Measurements from ENCODE around the gene ATG7. TPM values are rescaled to one million over a fixed set of nuclear protein-coding genes. Genes with fewer than 3 reads are reported as not detected.
"Not testable (repeated sequence)": the region's sequence is repeated elsewhere in the genome, so short reads cannot be mapped to it uniquely, and the experiment has no call there.

Gene ATG7
- polyA plus RNA-seq, 3 donors = 8.4 to 17.9 (median 14.9) TPM

DNA sequence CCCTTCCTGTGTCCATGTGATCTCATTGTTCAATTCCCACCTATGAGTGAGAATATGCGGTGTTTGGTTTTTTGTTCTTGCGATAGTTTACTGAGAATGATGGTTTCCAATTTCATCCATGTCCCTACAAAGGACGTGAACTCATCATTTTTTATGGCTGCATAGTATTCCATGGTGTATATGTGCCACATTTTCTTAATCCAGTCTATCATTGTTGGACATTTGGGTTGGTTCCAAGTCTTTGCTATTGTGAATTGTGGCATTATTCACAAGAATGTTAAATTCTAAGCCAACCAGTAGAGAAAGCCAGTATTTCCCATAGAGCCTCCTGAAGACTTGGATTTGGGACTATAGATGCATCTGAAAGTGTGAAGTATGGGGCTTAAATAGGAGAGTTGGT, 230.2 kb downstream of the ATG7 start:
- H3K27ac ChIP-seq (ENCODE audit: low read depth, low read length) = not testable (repeated sequence)
- WGBS, 3 donors = no CpG with 5 or more reads among the region's 3 CpGs

DNA sequence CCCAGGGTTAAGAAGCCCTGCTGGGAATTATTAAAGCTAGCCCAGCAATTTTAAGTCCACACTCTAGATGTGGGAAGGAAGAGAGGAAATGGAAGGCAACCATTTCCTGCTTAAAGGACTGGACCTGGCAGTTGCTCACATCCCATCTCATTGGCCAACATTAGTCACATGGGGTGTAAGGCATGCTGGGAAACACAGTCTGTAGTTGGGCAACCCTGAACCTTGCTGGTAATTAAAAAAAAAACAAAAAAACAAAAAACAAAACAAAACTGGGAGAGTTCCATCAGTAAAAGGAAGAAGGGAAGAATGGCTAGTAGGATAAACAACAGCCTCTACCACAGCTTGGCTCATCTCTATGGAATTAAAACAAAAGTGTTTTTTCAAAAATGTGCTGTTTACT, 235.5 kb downstream of the ATG7 start:
- H3K27ac ChIP-seq (ENCODE audit: low read depth, low read length) = no peak overlapping the region

DNA sequence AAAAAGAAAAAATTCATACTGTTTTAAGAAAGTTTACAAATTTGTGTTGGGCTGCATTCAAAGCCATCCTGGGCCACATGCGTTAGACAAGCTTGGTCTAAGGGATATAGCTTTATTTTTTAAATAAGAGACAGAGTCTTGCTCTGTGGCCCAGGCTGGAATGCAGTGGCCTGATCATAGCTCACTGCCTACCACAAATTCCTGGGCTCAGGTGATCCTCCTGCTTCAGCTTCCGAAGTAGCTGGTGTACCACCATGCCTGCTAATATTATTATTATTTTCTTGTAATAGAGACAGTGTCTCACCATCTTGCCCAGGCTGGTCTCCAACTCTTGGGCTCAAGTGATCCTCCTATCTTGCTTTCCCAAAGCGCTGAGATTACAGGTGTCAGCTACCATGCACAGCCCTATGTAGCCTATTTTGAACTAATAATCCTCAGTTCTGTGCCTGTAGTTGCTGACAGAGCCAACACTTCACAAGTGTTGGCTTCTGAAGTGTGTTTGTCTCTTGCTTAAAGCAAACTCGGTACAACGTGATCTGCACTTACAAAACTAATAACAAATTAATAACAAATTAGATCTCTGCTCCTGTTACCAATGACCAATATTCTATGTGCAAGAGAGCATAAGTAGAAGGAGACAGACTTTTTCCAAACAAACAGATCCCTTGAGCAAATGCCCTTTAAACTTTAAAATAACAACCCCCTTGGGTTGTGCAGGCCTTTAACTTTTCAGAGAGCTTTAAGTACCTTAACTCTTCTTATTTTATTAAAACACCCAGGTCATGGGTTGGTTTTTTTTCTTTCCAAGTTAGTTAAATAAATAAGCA, 236.4 kb downstream of the ATG7 start:
- WGBS, 3 donors = 55 to 76% (median 71%) methylated on average over 5 of the region's 5 CpGs
- peak overlapping the region; percentile 5 for H3K27ac ChIP-seq (ENCODE audit: low read depth, low read length)

DNA sequence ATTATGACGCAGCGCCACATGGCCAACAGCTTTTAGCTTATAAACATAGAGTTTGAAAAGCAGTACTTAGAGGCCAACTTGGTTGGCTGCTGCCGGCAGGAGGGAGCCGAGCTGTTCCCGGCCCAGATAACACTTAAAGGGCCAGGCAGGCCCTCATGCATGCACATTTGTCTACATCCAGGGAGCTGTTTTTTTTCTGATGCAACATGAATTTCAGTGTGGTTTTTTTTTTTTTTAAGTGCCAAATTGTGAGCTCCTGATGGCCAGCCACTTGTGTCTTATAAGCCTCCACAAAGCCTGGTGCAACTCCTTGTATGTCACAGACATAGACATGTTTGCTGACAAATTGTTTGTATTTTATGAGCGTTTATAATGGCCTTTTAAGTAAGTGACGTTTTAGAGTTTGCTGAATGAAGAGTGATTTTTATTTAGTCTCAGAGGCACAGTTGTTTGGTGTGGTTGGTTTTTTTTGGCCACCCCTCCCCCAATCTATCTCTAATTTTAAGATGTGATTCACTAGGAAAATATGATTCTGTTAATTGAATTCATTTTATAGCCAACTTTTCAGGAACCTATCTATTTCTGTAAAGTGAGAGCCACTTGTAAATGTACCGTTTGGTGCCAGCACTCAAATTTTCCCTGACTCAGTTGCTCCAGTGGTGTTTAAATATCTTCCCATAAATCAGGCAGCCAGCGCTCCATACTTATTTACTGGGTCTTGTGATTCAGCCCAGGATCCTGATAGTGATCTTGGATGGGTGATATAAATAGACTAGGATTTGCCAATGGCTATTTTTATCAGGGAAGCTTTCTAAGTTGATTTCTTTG, 237.2 kb downstream of the ATG7 start:
- WGBS, 3 donors = 28 to 45% (median 34%) methylated on average over 9 of the region's 9 CpGs
- H3K27ac ChIP-seq (ENCODE audit: low read depth, low read length) = no peak overlapping the region

DNA sequence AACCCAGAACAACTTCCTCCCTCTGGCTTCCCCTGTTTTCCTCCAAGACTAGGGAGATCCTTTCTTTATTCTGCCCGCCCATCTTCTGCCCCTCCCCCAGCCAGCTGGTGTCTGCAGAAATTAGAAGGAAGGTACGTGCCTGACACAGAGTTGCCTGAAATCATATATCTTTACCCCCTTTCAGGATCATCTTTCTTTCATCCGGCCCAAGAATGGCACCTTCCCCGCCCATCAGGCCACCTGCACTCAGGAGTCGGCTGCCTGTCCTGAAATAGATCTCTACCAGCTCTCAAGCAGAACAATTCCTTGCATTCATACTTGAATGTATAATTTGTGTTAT, 237.8 kb downstream of the ATG7 start:
- 52 to 81% (median 56%) methylated on average over 5 of the region's 5 CpGs for WGBS, 3 donors
- H3K27ac ChIP-seq (ENCODE audit: low read depth, low read length) = no peak overlapping the region

DNA sequence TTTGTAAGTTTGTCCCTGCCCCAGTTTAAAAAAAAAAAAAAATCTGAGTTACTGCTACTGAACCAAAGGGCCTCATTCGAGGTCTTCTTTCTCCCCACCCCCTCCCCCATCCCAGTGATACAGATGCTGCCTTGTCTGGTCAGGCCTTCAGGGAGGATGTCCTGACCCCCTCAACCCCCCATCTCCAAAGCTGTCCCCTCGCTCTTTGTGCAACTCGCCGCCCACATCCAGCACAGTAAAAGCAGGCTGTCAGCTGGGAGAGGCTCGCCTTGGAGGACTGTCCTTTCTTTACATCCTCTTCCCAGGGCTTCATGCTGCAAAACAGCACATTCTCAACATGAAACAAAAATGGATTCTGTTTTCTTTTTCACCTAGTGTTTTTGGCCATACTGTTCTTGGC, 238.2 kb downstream of the ATG7 start:
- WGBS, 3 donors = 79 to 83% (median 81%) methylated on average over 5 of the region's 5 CpGs
- H3K27ac ChIP-seq (ENCODE audit: low read depth, low read length) = no peak overlapping the region

DNA sequence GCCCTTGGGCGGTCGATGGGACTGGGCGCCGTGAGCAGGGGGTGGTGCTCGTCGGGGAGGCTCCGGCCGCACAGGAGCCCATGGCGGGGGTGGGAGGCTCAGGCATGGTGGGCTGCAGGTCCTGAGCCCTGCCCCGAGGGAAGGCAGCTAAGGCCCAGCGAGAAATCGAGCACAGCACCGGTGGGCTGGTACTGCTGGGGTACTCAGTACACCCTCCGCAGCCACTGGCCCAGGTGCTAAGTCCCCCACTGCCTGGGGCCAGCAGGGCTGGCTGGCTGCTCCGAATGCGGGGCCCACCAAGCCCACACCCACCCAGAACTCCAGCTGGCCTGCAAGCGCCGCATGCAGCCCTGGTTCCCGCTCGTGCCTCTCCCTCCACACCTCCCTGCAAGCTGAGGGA, 239.4 kb downstream of the ATG7 start:
- H3K27ac ChIP-seq (ENCODE audit: low read depth, low read length) = not testable (repeated sequence)
- 96 to 97% (median 97%) methylated on average over 15 to 20 of the region's 20 CpGs for WGBS, 3 donors

DNA sequence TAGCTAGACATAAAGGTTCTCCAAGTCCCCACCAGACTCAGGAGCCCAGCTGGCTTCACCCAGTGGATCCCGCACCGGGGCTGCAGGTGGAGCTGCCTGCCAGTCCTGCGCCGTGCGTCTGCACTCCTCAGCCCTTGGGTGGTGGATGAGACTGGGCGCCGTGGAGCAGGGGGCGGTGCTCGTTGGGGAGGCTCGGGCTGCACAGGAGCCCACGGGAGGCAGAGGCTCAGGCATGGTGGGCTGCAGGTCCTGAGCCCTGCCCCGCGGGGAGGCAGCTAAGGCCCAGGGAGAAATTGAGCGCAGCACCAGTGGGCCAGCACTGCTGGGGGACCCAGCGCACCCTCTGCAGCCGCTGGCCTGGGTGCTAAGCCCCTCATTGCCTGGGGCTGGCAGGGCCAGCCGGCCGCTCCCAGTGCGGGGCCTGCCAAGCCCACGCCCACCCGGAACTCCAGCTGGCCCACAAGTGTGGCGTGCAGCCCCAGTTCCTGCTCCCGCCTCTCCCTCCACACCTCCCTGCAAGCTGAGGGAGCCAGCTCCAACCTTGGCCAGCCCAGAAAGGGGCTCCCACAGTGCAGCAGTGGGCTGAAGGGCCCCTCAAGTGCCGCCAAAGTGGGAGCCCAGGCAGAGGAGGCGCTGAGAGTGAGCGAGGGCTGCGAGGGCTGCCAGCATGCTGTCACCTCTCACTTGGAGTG, 241.1 kb downstream of the ATG7 start:
- H3K27ac ChIP-seq (ENCODE audit: low read depth, low read length) = not testable (repeated sequence)
- 85 to 89% (median 88%) methylated on average over 22 to 27 of the region's 27 CpGs for WGBS, 3 donors

DNA sequence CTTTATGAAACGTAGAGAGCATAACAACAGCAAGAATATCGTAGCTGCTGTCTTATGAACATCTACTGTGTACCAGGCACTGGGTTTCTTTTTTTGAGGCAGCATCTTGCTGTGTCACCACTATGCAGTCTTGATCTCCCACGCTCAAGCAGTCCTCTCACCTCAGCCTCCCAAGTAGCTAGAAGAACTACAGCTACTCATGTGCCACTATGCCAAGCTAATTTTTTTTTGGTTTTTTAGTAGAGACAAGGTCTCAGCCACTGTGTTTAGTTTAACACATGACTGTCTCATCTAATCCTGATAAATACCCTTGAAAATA, 241.6 kb downstream of the ATG7 start:
- WGBS, 3 donors = 81 to 86% (median 84%) methylated on average over 3 of the region's 3 CpGs
- H3K27ac ChIP-seq (ENCODE audit: low read depth, low read length) = no peak overlapping the region

DNA sequence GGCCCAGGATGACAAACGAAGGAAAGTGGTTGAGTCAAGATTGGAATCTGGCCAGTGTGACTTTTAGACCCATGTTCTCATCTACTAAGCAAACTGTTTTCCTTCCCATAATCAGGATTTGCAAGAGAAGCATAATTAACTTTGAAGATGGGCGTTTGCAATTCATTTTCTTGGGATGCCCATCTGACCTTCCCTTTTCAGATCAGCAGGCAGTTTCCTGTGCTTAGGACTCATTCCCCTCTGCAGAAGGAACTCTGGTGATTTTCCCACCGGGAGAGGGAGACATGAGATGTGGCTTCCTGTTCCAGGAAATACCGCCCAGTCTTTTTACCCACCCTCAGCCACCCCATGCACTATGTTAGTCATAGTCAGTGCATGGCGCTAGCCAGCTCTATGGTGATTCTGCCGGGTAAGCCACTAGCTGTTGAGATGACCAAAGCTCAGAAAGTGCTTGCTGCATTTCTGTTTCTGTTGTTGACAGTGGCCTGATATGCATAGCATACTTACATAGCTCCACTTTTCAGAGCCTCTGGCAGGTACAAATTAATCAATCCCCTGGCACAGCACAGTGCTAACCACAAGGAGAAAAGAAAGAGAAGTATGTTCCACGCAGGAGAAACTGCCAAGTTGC, 242.1 kb downstream of the ATG7 start:
- WGBS, 3 donors = 19 to 31% (median 21%) methylated on average over 7 of the region's 7 CpGs
- H3K27ac ChIP-seq (ENCODE audit: low read depth, low read length) = no peak overlapping the region

DNA sequence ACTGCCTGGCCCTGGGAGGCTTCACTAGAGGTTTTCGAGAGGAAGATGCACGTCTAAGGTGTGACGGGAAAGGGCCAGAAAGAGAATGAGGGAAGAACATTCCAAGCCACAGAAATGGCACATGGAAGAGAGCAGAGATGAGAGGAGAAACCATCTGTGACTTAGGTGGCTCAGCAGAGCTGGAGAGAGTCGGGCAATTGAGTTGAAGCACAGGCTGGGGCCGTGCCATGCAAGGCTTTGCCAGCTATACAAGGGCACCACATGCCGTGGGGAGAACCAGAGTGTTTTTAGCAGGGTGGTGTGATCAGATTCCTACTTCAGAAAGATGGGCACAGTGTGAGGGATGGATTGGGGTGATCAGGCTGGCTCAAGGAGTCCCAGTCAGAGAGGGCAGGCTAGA, 245.4 kb downstream of the ATG7 start:
- no peak overlapping the region for H3K27ac ChIP-seq (ENCODE audit: low read depth, low read length)
- WGBS, 3 donors = 96 to 97% (median 96%) methylated on average over 6 of the region's 6 CpGs

DNA sequence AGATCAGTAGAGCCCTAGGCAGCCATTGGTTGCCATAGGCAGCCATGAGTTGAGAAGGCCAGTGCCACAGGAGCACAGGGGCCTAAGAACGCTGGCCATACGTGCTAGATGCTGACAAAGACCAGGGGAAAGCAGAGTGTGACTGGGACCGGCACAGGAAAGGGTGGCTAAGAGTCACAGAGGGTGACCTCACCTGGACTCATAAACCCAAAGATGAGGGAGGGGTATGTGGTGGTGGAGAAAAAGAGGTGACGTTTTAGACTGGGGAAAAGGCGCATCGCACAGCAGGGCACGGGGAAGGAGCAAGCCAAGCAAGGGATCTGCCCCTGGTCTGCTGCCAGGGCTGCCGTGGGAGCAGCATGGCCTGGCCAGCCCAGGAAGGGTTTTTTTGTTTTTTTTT, 249.0 kb downstream of the ATG7 start:
- 87 to 97% (median 96%) methylated on average over 8 of the region's 8 CpGs for WGBS, 3 donors
- no peak overlapping the region for H3K27ac ChIP-seq (ENCODE audit: low read depth, low read length)

DNA sequence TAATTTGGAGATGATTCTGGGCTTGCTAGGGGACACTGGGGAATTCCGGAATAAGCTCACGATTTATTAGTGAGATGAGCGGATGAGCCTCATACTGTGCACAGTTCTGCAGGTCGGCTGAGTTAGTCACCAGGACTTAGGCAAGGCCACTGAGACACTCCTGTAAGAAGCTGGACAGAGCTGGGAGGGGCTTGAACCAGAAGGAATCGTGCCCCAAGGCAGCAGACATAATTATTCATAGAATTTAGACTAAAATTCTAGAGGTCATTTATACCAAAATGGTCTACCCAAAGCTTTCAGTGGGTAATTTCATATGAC, 250.2 kb downstream of the ATG7 start:
- WGBS, 3 donors = 92 to 96% (median 95%) methylated on average over 5 of the region's 5 CpGs
- H3K27ac ChIP-seq (ENCODE audit: low read depth, low read length) = no peak overlapping the region

DNA sequence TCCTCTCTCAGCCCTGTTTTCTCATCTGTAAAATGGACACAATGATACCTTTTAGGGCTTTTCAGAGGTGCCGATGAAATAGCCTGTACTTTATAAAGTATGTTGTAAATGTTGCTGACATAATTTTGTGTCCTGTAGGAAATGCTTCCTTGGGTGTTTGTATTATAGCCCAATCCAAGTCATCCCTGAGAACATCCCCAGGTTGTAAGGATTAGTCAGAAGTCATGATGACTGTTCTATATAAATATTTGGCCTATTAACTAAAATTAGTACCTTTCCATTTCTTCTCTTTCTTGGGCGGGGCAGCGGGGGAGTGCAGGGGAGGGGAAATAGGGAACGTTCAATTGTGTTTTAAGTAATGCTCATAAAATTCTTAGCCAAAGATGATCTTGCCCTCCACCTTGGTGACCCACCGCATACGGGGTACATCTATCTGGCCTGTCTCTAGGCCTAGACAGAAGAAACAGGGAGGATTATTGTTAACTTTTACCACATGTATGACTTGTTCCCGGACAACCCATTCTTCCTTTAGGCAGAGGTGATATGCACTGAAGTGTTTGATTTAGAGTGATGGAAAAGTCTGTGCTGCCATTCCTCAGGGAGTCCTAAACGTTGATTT, 250.9 kb downstream of the ATG7 start:
- 69 to 87% (median 71%) methylated on average over 8 of the region's 8 CpGs for WGBS, 3 donors

DNA sequence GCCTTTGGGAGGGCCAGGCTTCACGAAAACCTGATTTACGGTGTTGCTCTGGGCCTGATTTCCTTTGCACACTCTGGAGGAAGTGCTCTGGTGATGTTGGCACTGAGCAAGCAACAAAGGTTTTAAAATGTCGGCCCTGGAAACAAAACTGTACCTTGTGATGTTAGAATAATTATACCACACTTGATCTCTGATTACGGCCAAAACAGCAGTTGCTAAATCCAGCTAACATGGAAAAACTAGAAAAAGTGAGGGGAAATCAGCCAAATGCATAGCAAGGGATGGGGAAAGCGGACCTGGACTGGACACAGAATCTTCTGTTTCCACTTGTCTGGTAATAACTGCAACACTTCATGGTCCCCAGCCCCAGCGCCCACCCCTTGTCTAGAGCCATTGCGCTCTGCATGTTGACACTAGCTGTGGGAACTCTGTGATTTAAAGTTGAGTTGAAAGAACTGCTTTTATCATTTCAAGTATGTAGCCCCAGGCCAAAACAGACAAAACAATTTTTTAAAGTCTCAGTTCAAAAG, 251.4 kb downstream of the ATG7 start:
- 55 to 81% (median 65%) methylated on average over 7 of the region's 7 CpGs for WGBS, 3 donors
- no peak overlapping the region for H3K27ac ChIP-seq (ENCODE audit: low read depth, low read length)

More for the DNA sequence above, 250.9 kb downstream of the ATG7 start:
- H3K27ac ChIP-seq (ENCODE audit: low read depth, low read length) = no peak overlapping the region

DNA sequence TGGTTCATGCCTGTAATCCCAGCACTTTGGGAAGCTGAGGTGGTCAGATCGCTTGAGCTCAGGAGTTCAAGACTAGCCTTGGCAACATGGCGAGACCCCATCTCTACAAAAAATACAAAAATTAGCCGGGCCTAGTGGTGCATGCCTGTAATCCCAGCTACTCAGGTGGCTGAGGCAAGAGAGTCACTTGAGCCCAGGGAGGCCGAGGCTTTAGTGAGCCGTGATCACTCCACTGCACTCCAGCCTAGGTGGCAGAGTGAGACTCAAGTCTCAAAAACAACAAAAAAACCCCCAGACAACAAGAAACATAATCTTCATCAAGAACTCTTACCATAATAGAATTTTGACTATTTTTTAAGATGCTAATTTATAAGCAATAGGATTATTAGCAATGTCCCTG, 253.9 kb downstream of the ATG7 start:
- H3K27ac ChIP-seq (ENCODE audit: low read depth, low read length) = not testable (repeated sequence)
- WGBS, 3 donors = 97 to 99% (median 97%) methylated on average over 5 of the region's 5 CpGs

DNA sequence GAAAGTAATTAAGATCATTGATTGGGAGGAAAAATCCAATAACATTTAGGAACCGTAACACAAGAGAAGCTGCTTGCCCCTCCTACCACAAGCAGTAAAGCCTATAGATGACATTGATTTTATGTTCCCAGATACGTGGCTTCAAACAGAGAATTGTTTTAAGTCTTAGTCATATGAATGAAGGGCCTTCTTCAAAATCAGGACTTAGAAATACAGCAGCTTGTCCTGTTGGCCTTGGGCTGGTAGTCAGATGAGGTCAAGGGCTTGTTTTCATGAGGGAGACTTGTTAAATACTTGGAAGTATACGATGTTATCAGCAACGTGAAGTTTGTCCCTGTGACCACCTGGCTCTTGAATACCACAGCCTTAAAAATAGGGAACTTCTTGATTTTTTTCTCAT, 257.1 kb downstream of the ATG7 start:
- no peak overlapping the region for H3K27ac ChIP-seq (ENCODE audit: low read depth, low read length)
- 57 to 93% (median 87%) methylated on average over 4 of the region's 4 CpGs for WGBS, 3 donors

DNA sequence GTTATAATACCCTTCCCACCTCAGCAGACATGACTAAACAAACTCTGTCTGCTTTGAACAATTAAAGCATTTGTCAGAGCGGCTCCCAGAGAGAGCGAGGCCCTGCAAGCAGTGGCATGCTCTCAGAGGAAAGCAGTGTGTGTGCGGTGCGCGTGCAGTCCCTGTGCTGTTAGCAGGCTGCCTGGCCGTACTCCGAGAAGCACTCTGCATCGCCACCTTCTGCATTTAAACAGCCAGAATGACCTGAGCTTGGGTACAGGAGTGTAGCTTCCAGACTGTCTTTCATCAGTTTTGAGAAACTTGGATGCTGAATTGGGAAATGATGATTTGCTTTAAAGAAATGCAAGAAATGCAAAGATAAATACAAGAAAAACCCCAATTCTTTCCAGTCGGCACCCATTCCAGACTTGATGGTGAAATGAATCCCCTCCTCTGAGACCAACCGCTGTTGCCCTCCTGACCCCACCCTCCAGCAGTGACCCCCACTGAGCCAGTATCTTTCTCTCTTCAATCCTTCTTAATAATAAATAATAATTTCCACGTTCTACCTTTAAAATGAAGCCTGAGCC, 258.0 kb downstream of the ATG7 start:
- no peak overlapping the region for H3K27ac ChIP-seq (ENCODE audit: low read depth, low read length)
- 87 to 91% (median 89%) methylated on average over 11 of the region's 11 CpGs for WGBS, 3 donors

Measured in adipose tissue (tissue), 3 donors.